CD8-positive, alpha-beta memory T cell (primary cell): ENCODE results near the gene UBR2. TPM values are rescaled to one million over a fixed set of nuclear protein-coding genes. Genes with fewer than 3 reads are reported as not detected.

Experiments used
- CTCF ChIA-PET: fragments of 350-600 bp; sonication (Branson Sonifier 250); formaldehyde crosslinking; loops from one replicate; lab custom pipeline; 2021; ENCODE audit warnings: antibody characterized with exemption; lab: Charles Lee
- POLR2A ChIA-PET: fragments of 350-600 bp; sonication (Branson Sonifier 250); formaldehyde crosslinking; loops from one replicate; lab custom pipeline; 2021; ENCODE audit warnings: antibody characterized with exemption; lab: Charles Lee
- DNase-seq, 5 donors: peaks; one replicate each; pipeline versions ENCODE4 v3.0.0 to v3.0.0-alpha.2; 2020 to 2022; ENCODE audit warnings: mixed read lengths in 1 of 5
- H3K27ac ChIP-seq: one replicate; pipeline ENCODE4 v1.7.0; 2013; ENCODE audit warnings: low read depth, mild to moderate bottlenecking, low read length, moderate library complexity
- H3K27me3 ChIP-seq: 2 replicates; pipeline ENCODE4 v1.7.0; 2013; ENCODE audit warnings: low read length, mild to moderate bottlenecking; ENCODE audit not compliant: insufficient read depth, poor library complexity, severe bottlenecking
- H3K36me3 ChIP-seq: 2 replicates; pipeline ENCODE4 v1.7.0; 2013; ENCODE audit warnings: mild to moderate bottlenecking, low read length, moderate library complexity; ENCODE audit not compliant: insufficient read depth
- H3K4me1 ChIP-seq: 2 replicates; pipeline ENCODE4 v1.7.0; 2013; ENCODE audit warnings: mild to moderate bottlenecking, low read length, moderate library complexity; ENCODE audit not compliant: insufficient read depth
- H3K4me3 ChIP-seq: 2 replicates; pipeline ENCODE4 v1.7.0; 2013; ENCODE audit warnings: mild to moderate bottlenecking, low read length
- H3K9me3 ChIP-seq: 2 replicates; pipeline ENCODE4 v1.7.0; 2013; ENCODE audit warnings: mild to moderate bottlenecking, low read length
- H3K27ac Mint-ChIP-seq, 8 donors: one replicate each; pipeline ENCODE4 v1.8.0; 2020 to 2021; ENCODE audit warnings: mixed read lengths in 8 of 8, mild to moderate bottlenecking in 6 of 8, inconsistent platforms in 3 of 8, moderate library complexity in 3 of 8
- H3K27me3 Mint-ChIP-seq, 2 donors: one replicate each; pipeline ENCODE4 v1.8.0; 2020 to 2021; ENCODE audit warnings: mixed read lengths in 2 of 2, mild to moderate bottlenecking in 1 of 2, moderate library complexity in 1 of 2
- H3K36me3 Mint-ChIP-seq, 3 donors: one replicate each; pipeline ENCODE4 v1.8.0; 2020 to 2021; ENCODE audit warnings: mixed read lengths in 3 of 3, inconsistent platforms in 1 of 3, mild to moderate bottlenecking in 1 of 3
- H3K4me1 Mint-ChIP-seq, 3 donors: one replicate each; pipeline ENCODE4 v1.8.0; 2020 to 2021; ENCODE audit warnings: mixed read lengths in 3 of 3, inconsistent platforms in 1 of 3, mild to moderate bottlenecking in 1 of 3
- H3K4me3 Mint-ChIP-seq, 7 donors: one replicate each; pipeline ENCODE4 v1.8.0; 2020 to 2021; ENCODE audit warnings: mixed read lengths in 7 of 7, mild to moderate bottlenecking in 6 of 7, moderate library complexity in 4 of 7, inconsistent platforms in 2 of 7
- H3K9me3 Mint-ChIP-seq, 5 donors: one replicate each; pipeline ENCODE4 v1.8.0; 2020 to 2022; ENCODE audit warnings: mixed read lengths in 5 of 5, mild to moderate bottlenecking in 3 of 5, moderate library complexity in 2 of 5, inconsistent platforms in 1 of 5
- polyA plus RNA-seq: library from polyadenylated mRNA; unstranded; fragments of 300-500 nt; fragmentation: Illumina TruSeq; gene quantifications from one replicate; pipeline ENCODE4 v1.2.3, GENCODE V29; 2021
- total RNA-seq, 2 experiments: library from RNA; stranded (reverse); gene quantifications; one replicate each; pipeline ENCODE4 v1.2.3, GENCODE V29; 2021

UBR2 gene
- total and polyA plus RNA-seq, 3 experiments from 2014 or later: 13.6 to 27.0 (median 26.2) TPM

DNA sequence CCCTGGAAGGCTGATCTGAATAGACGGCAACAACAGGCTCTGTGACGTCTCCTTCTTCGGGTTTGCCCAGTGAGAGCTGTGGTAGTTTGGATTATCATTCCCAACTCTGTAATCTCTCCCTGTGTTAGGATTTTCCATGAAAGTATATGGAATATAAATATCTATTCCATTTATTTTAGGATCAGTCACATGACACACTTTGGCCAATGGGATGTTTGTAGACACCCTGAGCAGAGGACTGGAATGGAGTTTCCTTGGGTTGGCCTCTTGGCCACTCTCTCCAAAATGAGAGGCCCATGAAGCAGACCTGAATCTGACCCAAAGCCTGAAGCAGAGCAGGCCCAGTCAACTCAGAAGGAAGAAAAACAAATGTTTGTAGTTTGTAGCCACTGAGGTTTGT, 37.2 kb upstream of the UBR2 start:
- CTCF ChIA-PET: interaction anchor here (1.5 kb wide), 1 partner anchor 21 kb away, joined by 5 read pairs; no protein-coding TSS in a partner anchor

DNA sequence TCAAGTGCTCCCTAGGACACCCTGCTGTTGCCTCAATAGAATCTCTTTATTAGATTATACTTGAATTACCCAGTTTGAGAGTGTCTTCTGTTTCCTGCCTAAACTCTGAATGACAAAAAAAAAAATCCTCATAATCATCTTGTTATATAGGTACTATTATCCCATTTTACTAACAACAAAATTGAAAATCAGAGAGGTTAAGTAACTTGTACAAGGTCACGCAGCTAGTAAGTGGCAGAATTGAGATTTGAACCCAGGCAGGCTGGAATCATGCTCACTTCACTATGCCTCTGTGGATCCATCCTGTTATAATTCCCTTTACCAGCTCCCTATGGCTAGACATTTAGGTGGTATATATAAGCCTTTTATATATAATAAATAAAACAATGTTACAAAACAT, 36.6 kb upstream of the UBR2 start:
- Histone ChIP-seq H3K9me3 (no peaks in the 10 kb centered on the region), H3K4me3 (no peak overlapping the region), H3K4me1 (no peaks in the 10 kb centered on the region), H3K27ac (no peak overlapping the region), H3K36me3 (no peaks in the 10 kb centered on the region), H3K27me3 (no peaks in the 10 kb centered on the region)
- no peaks in the 10 kb centered on the region for H3K9me3 Mint-ChIP-seq
- POLR2A ChIA-PET: no interaction called here
- CTCF ChIA-PET: no interaction called here
- H3K27ac Mint-ChIP-seq: no peak overlapping the region
- H3K4me1 Mint-ChIP-seq: no peaks in the 10 kb centered on the region
- peaks cover 0 to 1% (median 0%) of the 10 kb centered on the region in 3 donors for H3K36me3 Mint-ChIP-seq
- no peak overlapping the region for H3K4me3 Mint-ChIP-seq
- H3K27me3 Mint-ChIP-seq: peaks cover 0 to 2% of the 10 kb centered on the region in 2 donors
- DNase-seq: no peak

More for the DNA sequence above, 37.2 kb upstream of the UBR2 start:
- no peaks in the 10 kb centered on the region for H3K4me1 ChIP-seq
- no peak for DNase-seq
- no peak overlapping the region for H3K27ac ChIP-seq
- Mint-ChIP-seq H3K27me3 (peaks cover 0 to 2% of the 10 kb centered on the region in 2 donors), H3K4me3 (no peak overlapping the region), H3K9me3 (no peaks in the 10 kb centered on the region), H3K27ac (no peak overlapping the region), H3K4me1 (no peaks in the 10 kb centered on the region), H3K36me3 (peaks cover 0 to 1% (median 0%) of the 10 kb centered on the region in 3 donors)
- no peak overlapping the region for H3K4me3 ChIP-seq
- H3K36me3 ChIP-seq: no peaks in the 10 kb centered on the region
- POLR2A ChIA-PET: no interaction called here
- no peaks in the 10 kb centered on the region for H3K27me3 ChIP-seq
- H3K9me3 ChIP-seq: no peaks in the 10 kb centered on the region

DNA sequence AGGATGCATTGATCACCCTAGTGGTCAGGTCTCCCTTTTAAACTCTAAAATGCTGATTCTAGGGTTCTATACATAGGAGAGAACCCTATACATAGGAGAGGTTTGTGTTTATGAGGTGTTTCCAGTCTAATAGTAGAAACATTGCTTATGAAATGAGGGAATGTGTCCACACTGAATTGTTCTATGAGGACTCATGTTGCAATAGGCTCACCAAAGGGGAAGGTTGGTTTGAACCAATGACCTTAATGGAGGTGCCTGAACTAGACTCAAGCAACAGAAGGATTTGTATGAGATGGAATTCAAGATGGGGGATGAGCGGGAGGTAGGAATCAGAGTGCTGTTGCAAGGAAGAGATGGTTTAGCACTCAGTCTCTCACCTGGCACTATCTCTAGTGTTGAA, 33.5 kb upstream of the UBR2 start:
- Mint-ChIP-seq H3K9me3 (no peaks in the 10 kb centered on the region), H3K36me3 (peaks cover 0 to 1% (median 0%) of the 10 kb centered on the region in 3 donors), H3K27me3 (peaks cover 0 to 2% of the 10 kb centered on the region in 2 donors), H3K4me1 (no peaks in the 10 kb centered on the region), H3K27ac (no peak overlapping the region), H3K4me3 (no peak overlapping the region)
- ChIA-PET CTCF (no interaction called here), POLR2A (no interaction called here)
- Histone ChIP-seq H3K9me3 (no peaks in the 10 kb centered on the region), H3K4me1 (no peaks in the 10 kb centered on the region), H3K27me3 (no peaks in the 10 kb centered on the region), H3K4me3 (no peak overlapping the region), H3K27ac (no peak overlapping the region), H3K36me3 (no peaks in the 10 kb centered on the region)
- no peak for DNase-seq

DNA sequence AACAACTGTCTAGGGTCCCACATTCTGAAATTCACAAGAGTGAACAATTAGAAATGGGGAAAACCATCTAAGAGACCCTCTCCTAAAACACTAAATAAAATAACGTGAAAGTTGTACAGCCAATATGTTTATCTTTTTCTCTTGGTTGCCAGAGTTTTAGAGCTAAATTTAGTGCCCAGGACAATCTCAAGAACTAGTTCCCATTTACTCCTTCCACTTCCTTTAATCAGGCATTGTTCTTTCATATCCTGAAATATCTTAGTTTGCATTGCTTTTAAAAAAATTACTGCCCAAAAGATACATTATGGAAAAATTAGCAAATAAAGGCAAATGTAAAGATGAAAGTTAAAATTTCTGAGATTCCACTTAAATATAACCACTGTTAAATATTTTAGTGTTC, 33.1 kb upstream of the UBR2 start:
- Histone ChIP-seq H3K36me3 (no peaks in the 10 kb centered on the region), H3K4me1 (no peaks in the 10 kb centered on the region), H3K4me3 (no peak overlapping the region), H3K27me3 (no peaks in the 10 kb centered on the region), H3K9me3 (no peaks in the 10 kb centered on the region), H3K27ac (no peak overlapping the region)
- no peak overlapping the region for H3K27ac Mint-ChIP-seq
- no peaks in the 10 kb centered on the region for H3K9me3 Mint-ChIP-seq
- H3K4me3 Mint-ChIP-seq: no peak overlapping the region
- H3K4me1 Mint-ChIP-seq: no peaks in the 10 kb centered on the region
- POLR2A ChIA-PET: no interaction called here
- CTCF ChIA-PET: interaction anchor here (1.9 to 3.2 kb wide), 4 partner anchors 17 to 222 kb away, joined by 6 to 23 read pairs (median 12); no protein-coding TSS in a partner anchor
- DNase-seq: no peak
- H3K36me3 Mint-ChIP-seq: peaks cover 0 to 1% (median 0%) of the 10 kb centered on the region in 3 donors
- H3K27me3 Mint-ChIP-seq: peaks cover 0 to 2% of the 10 kb centered on the region in 2 donors

DNA sequence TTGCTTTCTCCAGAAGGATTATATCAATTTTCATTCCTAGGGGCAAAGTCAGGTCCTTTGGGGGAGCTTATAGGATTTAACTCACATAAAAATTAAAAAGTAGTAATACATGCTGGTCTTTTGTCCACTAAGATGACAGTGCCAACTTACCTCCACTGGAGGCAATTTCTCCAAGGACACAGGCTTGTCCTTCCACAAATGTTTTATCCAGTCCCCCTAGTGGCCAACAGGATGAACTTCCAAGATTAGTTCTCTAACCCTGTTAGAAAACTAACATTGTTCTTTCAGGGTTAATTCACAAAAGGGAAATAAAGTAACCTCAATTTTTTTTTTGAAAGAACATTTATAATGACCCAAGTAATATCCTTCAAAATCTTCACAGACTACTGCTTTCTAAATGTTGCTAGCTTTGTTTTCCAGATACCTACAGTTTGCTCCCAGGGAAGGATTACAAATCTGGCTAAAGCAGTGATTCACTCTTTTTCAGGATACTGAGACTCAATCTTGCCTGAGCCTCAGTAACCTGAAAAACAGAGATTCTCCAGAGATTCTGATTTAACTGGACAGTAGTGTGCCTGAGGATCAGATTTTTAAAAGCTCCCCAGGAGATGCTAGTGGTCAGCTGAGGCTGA, 31.7 kb upstream of the UBR2 start:
- no peak overlapping the region for H3K4me3 Mint-ChIP-seq
- H3K27ac Mint-ChIP-seq: no peak overlapping the region
- H3K9me3 Mint-ChIP-seq: no peaks in the 10 kb centered on the region
- H3K36me3 Mint-ChIP-seq: no peaks in the 10 kb centered on the region
- ChIA-PET CTCF (interaction anchor here (0.6 to 3.2 kb wide), 20 partner anchors 10 to 267 kb away, joined by 3 to 23 read pairs (median 4); no protein-coding TSS in a partner anchor), POLR2A (no interaction called here)
- peak in 2 of 5 donors; percentile 26 to 36 for DNase-seq
- Histone ChIP-seq H3K36me3 (no peaks in the 10 kb centered on the region), H3K27ac (no peak overlapping the region), H3K27me3 (no peaks in the 10 kb centered on the region), H3K9me3 (no peaks in the 10 kb centered on the region), H3K4me1 (no peaks in the 10 kb centered on the region), H3K4me3 (no peak overlapping the region)
- H3K27me3 Mint-ChIP-seq: peaks cover 0 to 2% of the 10 kb centered on the region in 2 donors
- no peaks in the 10 kb centered on the region for H3K4me1 Mint-ChIP-seq

DNA sequence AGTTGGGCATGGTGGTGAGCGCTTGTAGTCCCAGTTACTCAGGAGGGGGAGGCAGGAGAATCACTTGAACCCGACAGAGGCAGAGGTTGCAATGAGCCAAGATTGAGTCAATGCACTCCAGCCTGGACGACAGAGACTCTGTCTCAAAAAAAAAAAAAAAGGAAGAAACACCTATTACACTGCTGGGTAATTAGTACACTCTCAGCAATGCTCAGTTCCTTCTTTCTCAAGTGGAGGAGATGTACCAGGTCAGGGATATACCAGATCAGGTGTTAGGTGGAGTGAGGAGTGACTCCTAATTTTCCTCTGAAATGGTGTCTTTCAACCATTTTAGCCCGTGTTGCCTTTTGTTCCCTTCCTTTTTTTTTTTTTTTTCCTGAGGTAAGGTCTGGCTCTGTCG, 30.0 kb upstream of the UBR2 start:
- Histone ChIP-seq H3K27me3 (no peaks in the 10 kb centered on the region), H3K36me3 (no peaks in the 10 kb centered on the region), H3K4me1 (no peaks in the 10 kb centered on the region), H3K9me3 (no peaks in the 10 kb centered on the region), H3K4me3 (no peak overlapping the region), H3K27ac (no peak overlapping the region)
- no peaks in the 10 kb centered on the region for H3K9me3 Mint-ChIP-seq
- H3K27me3 Mint-ChIP-seq: peaks cover 0 to 2% of the 10 kb centered on the region in 2 donors
- DNase-seq: no peak
- no peak overlapping the region for H3K4me3 Mint-ChIP-seq
- no peaks in the 10 kb centered on the region for H3K4me1 Mint-ChIP-seq
- CTCF ChIA-PET: interaction anchor here (0.6 to 5.8 kb wide), 5 partner anchors 14 to 314 kb away, joined by 3 to 43 read pairs (median 3); no protein-coding TSS in a partner anchor
- POLR2A ChIA-PET: no interaction called here
- H3K36me3 Mint-ChIP-seq: no peaks in the 10 kb centered on the region
- no peak overlapping the region for H3K27ac Mint-ChIP-seq

DNA sequence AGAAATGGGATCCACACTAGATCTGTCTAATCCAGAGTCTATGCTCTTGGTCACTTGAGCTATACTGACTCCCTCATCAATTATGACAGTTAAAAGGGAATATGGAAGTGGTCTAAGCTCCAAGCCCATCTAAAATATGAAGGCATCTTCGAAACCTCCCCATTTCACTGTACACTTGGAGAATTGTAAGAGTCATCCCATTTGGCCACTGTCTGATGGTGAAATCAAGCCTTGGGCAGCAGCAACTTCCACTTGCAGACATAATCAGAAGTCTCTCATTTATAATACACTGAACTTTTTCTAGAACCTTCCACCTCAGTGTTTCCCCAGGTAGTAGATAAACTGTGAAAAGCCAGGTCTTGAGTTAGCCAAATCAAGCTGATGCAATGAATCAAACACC, 26.3 kb upstream of the UBR2 start:
- H3K27me3 Mint-ChIP-seq: peaks cover 0 to 2% of the 10 kb centered on the region in 2 donors
- H3K4me1 ChIP-seq: no peaks in the 10 kb centered on the region
- CTCF ChIA-PET: interaction anchor here (5.8 kb wide), 1 partner anchor 10 kb away, joined by 43 read pairs; no protein-coding TSS in a partner anchor
- no peaks in the 10 kb centered on the region for H3K36me3 ChIP-seq
- no peak overlapping the region for H3K27ac Mint-ChIP-seq
- no peak overlapping the region for H3K27ac ChIP-seq
- no peak overlapping the region for H3K4me3 ChIP-seq
- no peak overlapping the region for H3K4me3 Mint-ChIP-seq
- POLR2A ChIA-PET: no interaction called here
- no peaks in the 10 kb centered on the region for H3K4me1 Mint-ChIP-seq
- no peaks in the 10 kb centered on the region for H3K36me3 Mint-ChIP-seq
- no peaks in the 10 kb centered on the region for H3K9me3 ChIP-seq
- DNase-seq: no peak
- no peaks in the 10 kb centered on the region for H3K9me3 Mint-ChIP-seq
- H3K27me3 ChIP-seq: no peaks in the 10 kb centered on the region

DNA sequence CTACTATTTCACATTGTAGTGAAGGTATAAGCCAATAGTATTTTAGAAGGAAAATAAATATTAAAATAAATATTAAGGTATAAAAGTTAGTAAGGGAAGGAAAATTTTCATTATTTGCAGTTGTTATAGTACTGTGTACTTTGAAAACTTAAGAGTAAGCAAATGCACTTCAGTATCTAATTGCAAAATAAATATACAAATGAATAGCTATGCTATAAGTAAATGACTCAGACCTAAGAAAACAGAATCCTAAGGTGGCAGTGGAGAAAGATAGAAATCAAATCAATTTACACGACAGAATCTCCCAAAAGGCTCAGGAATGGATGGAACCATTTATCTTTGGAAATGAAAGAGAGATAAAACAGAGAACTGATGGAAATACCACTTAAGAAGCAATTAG, 24.7 kb upstream of the UBR2 start:
- no peaks in the 10 kb centered on the region for H3K4me1 Mint-ChIP-seq
- no peak overlapping the region for H3K4me3 Mint-ChIP-seq
- H3K27ac Mint-ChIP-seq: no peak overlapping the region
- H3K36me3 Mint-ChIP-seq: no peaks in the 10 kb centered on the region
- Histone ChIP-seq H3K4me1 (no peaks in the 10 kb centered on the region), H3K4me3 (no peak overlapping the region), H3K9me3 (no peaks in the 10 kb centered on the region), H3K27me3 (no peaks in the 10 kb centered on the region), H3K27ac (no peak overlapping the region), H3K36me3 (no peaks in the 10 kb centered on the region)
- ChIA-PET CTCF (interaction anchor here (5.8 kb wide), 1 partner anchor 8 kb away, joined by 43 read pairs; no protein-coding TSS in a partner anchor), POLR2A (no interaction called here)
- no peak for DNase-seq
- no peaks in the 10 kb centered on the region for H3K9me3 Mint-ChIP-seq
- H3K27me3 Mint-ChIP-seq: peaks cover 0 to 2% of the 10 kb centered on the region in 2 donors
